Body of pancreas (tissue), 4 donors: Measurements from ENCODE around the gene NDUFB4. TPM values are rescaled to one million over a fixed set of nuclear protein-coding genes. Genes with fewer than 3 reads are reported as not detected.
"Not testable (repeated sequence)": the region's sequence is repeated elsewhere in the genome, so short reads cannot be mapped to it uniquely, and the experiment has no call there.

Experiments
- ATAC-seq: fragments of 150-250 bp; one replicate; pipeline ENCODE4 v1.9.1; 2016
- DNase-seq, 4 donors: peaks; one replicate each; pipeline ENCODE4 v3.0.0-alpha.2; 2019
- H3K27ac ChIP-seq, 4 donors: fragments of 200-600 bp; sonication (generic); 1 replicate in 3 of 4; 2 replicates in 1 of 4; pipeline versions ENCODE4 v1.5.1 to v1.6.1; 2016 to 2019; ENCODE audit warnings: mild to moderate bottlenecking in 1 of 4, mixed read lengths in 1 of 4, moderate library complexity in 1 of 4
- H3K27me3 ChIP-seq, 2 donors: fragments of 200-600 bp; sonication (generic); one replicate each; pipeline ENCODE4 v1.6.0; 2016; ENCODE audit warnings: mild to moderate bottlenecking in 1 of 2
- H3K36me3 ChIP-seq, 2 donors: fragments of 200-600 bp; sonication (generic); replicated peaks in 1 of 2; 2 replicates each; pipeline ENCODE4 v1.5.1; 2016; ENCODE audit warnings: low read depth in 2 of 2; ENCODE audit not compliant: insufficient read depth in 1 of 2
- H3K4me1 ChIP-seq: fragments of 200-600 bp; sonication (generic); one replicate; pipeline ENCODE4 v1.6.0; 2016
- H3K4me3 ChIP-seq, 2 donors: fragments of 200-600 bp; sonication (generic); 1 replicate in 1 of 2; 2 replicates in 1 of 2; pipeline ENCODE4 v1.5.1; 2016 to 2019
- H3K9me3 ChIP-seq, 3 donors: fragments of 200-600 bp; sonication (generic); 1 replicate in 2 of 3; 2 replicates in 1 of 3; pipeline ENCODE4 v1.5.1; 2016
- CTCF ChIP-seq, 7 experiments: fragments of 450-650 bp in 4 of 7; fragments of 200-600 bp in 3 of 7; sonication (generic) in 3 of 7; IDR thresholded peaks; one replicate each; pipeline ENCODE4 v1.5.1; 2016 to 2019; ENCODE audit warnings: antibody characterized with exemption in 7 of 7
- POLR2A ChIP-seq, 3 donors: fragments of 450-650 bp; IDR thresholded peaks; one replicate each; pipeline ENCODE4 v1.6.1; 2016; ENCODE audit warnings: antibody characterized with exemption in 3 of 3, mild to moderate bottlenecking in 2 of 3
- WGBS, 2 donors: methylation state at CpG; one replicate each; pipeline ENCODE4 v1.1.5; 2017; 5-methylcytosine and 5-hydroxymethylcytosine counted together
- intact Hi-C: fragments of 100-400 bp; cut with DNase I; formaldehyde crosslinking; loops from one replicate; pipeline ENCODE4 v1.15.1; 2023
- total RNA-seq, 2 donors: library from RNA; depleted of rRNA; stranded (reverse); fragments of >200 nt; gene quantifications; one replicate each; pipeline ENCODE4 v1.1.0, GENCODE V29; 2016

NDUFB4 gene
- total RNA-seq, 2 donors from 2014 or later = 15.8 to 60.7 TPM

DNA sequence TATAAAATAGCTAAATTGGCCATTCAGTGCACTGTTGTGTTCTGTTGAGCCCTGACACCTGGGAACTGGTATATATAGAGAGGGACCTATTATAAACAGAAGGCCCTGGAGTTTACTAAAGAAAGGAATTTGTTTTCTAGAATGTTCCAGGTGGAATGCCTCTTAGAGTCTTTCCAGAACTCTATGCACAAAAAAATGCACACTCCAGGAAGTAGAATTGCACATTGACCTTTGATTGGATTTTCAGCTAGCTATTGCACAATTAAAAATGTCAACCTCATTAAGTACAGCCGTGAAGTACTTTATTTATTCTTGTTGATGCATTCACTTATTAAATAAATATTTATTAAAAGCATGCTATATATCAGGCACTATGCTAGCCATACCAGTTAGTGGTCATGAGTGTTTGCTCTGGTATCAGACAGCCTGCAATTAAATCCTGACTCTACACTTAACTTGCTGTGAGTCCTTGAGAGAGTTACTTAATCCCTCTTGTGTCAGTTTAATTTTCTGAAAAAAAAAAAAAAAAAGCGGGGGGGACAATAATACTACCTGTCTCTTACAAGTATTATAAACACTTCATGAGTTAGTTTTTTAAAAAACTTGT, 40.8 kb downstream of the NDUFB4 start:
- Histone ChIP-seq H3K4me3 (no peak overlapping the region), H3K36me3 (peaks cover 0 to 2% of the 10 kb centered on the region in 2 donors), H3K4me1 (no peaks in the 10 kb centered on the region), H3K27me3 (no peaks in the 10 kb centered on the region), H3K9me3 (no peaks in the 10 kb centered on the region), H3K27ac (no peak overlapping the region)
- no peak for DNase-seq
- TF ChIP-seq POLR2A (IDR thresholded peaks at IDR 0.05) = no peak
- no peak for TF ChIP-seq CTCF (IDR thresholded peaks at IDR 0.05)
- intact Hi-C loops = no loop called here
- WGBS, 2 donors = 45 to 56% methylated on average over 2 of the region's 2 CpGs
- no peak for ATAC-seq

DNA sequence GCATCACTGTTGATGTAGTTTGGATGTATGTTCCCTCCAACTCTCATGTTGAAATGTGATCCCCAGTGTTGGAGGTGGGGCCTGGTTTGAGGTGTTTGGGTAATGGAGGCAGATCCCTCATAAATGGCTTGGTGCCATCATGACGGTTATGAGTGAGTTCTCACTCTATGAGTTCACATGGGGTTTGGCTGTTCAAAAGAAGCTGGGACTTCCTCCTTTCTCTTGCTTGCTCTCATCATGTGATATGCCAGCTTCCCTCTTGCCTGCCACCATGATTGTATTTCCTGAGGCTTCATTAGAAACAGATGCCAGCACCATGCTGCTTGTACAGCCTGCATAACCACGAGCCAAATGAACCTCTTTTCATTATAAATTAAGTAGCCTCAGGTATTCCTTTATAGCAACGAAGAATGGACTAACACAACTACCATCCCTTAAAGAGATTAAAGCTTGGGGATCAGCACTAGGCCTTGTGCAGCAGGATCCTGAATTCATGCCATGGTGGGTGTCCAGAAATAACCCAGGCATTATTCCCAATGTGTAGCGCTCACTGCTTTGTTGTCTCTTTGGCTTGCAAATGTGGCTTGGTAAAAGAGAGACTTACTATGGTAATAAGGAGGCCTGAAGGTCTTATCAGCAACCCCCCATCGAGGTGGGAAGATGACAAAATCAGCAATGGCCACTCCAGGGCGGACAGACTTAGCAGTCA, 41.9 kb downstream of the NDUFB4 start:
- Histone ChIP-seq H3K27me3 (no peaks in the 10 kb centered on the region), H3K9me3 (no peaks in the 10 kb centered on the region), H3K4me1 (no peaks in the 10 kb centered on the region), H3K36me3 (peaks cover 0 to 2% of the 10 kb centered on the region in 2 donors), H3K4me3 (no peak overlapping the region), H3K27ac (no peak overlapping the region)
- DNase-seq (no peak), ATAC-seq (no peak)
- TF ChIP-seq CTCF (IDR thresholded peaks at IDR 0.05) = no peak
- no peak for TF ChIP-seq POLR2A (IDR thresholded peaks at IDR 0.05)
- intact Hi-C loops = no loop called here
- WGBS, 2 donors = 80 to 93% methylated on average over 6 of the region's 6 CpGs

- H3K9me3 ChIP-seq, intact Hi-C loops, H3K4me3 ChIP-seq, ATAC-seq, DNase-seq, H3K27me3 ChIP-seq, H3K36me3 ChIP-seq, H3K4me1 ChIP-seq, H3K27ac ChIP-seq: not testable (repeated sequence)
- 93 to 96% methylated on average over 4 of the region's 4 CpGs for WGBS, 2 donors
These were observed 42.7 kb downstream of the NDUFB4 start for GRCh38 chr3:120638820-120639219.

GRCh38 chr3:120640231-120640630, 44.1 kb downstream of the NDUFB4 start:
- 90 to 93% methylated on average over 1 of the region's 1 CpG for WGBS, 2 donors
- Histone ChIP-seq H3K4me1 (no peaks in the 10 kb centered on the region), H3K27ac (no peak overlapping the region), H3K27me3 (no peaks in the 10 kb centered on the region), H3K36me3 (peaks cover 0 to 2% of the 10 kb centered on the region in 2 donors), H3K4me3 (no peak overlapping the region), H3K9me3 (no peaks in the 10 kb centered on the region)
- DNase-seq (no peak), ATAC-seq (no peak)
- TF ChIP-seq CTCF (IDR thresholded peaks at IDR 0.05) (no peak), POLR2A (IDR thresholded peaks at IDR 0.05) (no peak)
- intact Hi-C loops = no loop called here

DNA sequence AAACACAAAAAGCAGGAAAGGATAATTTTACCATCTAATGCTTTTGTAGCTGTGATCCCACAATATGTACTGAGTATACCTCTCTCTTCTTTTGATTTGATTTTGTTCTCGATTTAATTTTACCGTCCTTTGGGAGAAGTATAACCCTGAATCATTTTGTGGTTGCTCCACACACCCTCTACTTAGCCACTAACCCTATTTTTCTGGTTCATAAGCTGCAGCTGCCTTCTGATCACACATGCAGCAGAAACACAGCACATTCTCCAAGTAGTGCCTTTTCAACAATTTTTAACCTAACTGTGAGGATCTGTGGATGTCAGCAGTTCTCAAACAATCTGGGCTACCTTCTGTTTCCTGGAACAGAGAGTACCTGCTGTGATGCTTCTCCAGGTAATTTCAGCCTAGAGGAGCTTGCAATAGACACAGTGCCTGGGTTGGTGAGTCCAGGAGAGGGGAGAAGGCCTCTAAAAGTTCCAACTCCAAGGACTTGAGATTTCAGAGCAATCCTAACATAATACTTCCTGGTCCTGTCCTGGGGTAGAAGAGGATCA, 45.6 kb downstream of the NDUFB4 start:
- Histone ChIP-seq H3K36me3 (peaks cover 0 to 2% of the 10 kb centered on the region in 2 donors), H3K27me3 (no peaks in the 10 kb centered on the region), H3K9me3 (no peaks in the 10 kb centered on the region), H3K4me3 (no peak overlapping the region), H3K27ac (no peak overlapping the region), H3K4me1 (no peaks in the 10 kb centered on the region)
- 86 to 94% methylated on average over 2 of the region's 2 CpGs for WGBS, 2 donors
- ATAC-seq (no peak), DNase-seq (no peak)
- intact Hi-C loops = no loop called here
- no peak for TF ChIP-seq CTCF (IDR thresholded peaks at IDR 0.05)
- TF ChIP-seq POLR2A (IDR thresholded peaks at IDR 0.05) = no peak
